B cell (primary cell): ENCODE measurements around the gene SLC25A26. TPM values are rescaled to one million over a fixed set of nuclear protein-coding genes. Genes with fewer than 3 reads are reported as not detected.

Source experiments
- ATAC-seq: fragments of 200-7000 bp; cut with Tn5 transposase; one replicate; pipeline ENCODE4 v1.10.0; 2021; ENCODE audit warnings: low read depth, mild to moderate bottlenecking, moderate number of reproducible peaks, moderate library complexity
- CTCF ChIA-PET: fragments of 350-600 bp; sonication (Branson Sonifier 250); formaldehyde crosslinking; loops from one replicate; lab custom pipeline; 2021; ENCODE audit warnings: antibody characterized with exemption, inconsistent platforms; lab: Charles Lee
- POLR2A ChIA-PET: fragments of 350-600 bp; sonication (Branson Sonifier 250); formaldehyde crosslinking; loops from one replicate; lab custom pipeline; 2021; ENCODE audit warnings: antibody characterized with exemption; lab: Charles Lee
- DNase-seq: peaks from one replicate; pipeline ENCODE4 v3.0.0; 2013
- H2AFZ ChIP-seq: 2 replicates; pipeline ENCODE4 v1.6.1; 2012; ENCODE audit warnings: mild to moderate bottlenecking, low read depth, low read length; ENCODE audit not compliant: insufficient read depth, poor library complexity, severe bottlenecking
- H3K27ac ChIP-seq, 2 donors: 1 replicate in 1 of 2; 2 replicates in 1 of 2; pipeline ENCODE4 v1.5.1; 2012 to 2013; ENCODE audit warnings: low read length in 2 of 2, mild to moderate bottlenecking in 2 of 2, moderate library complexity in 1 of 2
- H3K27me3 ChIP-seq, 4 experiments: fragments of 200-600 bp in 1 of 4; sonication (generic) in 1 of 4; replicated peaks in 1 of 4; 1 replicate in 2 of 4; 2 replicates in 2 of 4; pipeline versions ENCODE4 v1.6.1 to v1.7.0; 2013 to 2016; ENCODE audit warnings: low read length in 3 of 4, mild to moderate bottlenecking in 2 of 4, mixed read lengths in 1 of 4, moderate library complexity in 1 of 4; ENCODE audit not compliant: insufficient read depth in 4 of 4, control insufficient read depth in 3 of 4; ENCODE audit errors: control extremely low read depth in 1 of 4
- H3K36me3 ChIP-seq, 2 experiments: replicated peaks in 1 of 2; 1 replicate in 1 of 2; 2 replicates in 1 of 2; pipeline versions ENCODE4 v1.6.1 to v1.7.1; 2013; ENCODE audit warnings: low read length in 1 of 2; ENCODE audit not compliant: insufficient read depth in 2 of 2, control insufficient read depth in 1 of 2; ENCODE audit errors: control extremely low read depth in 1 of 2, extremely low read depth in 1 of 2
- H3K4me1 ChIP-seq, 2 donors: fragments of 200-600 bp in 1 of 2; sonication (generic) in 1 of 2; 1 replicate in 1 of 2; 2 replicates in 1 of 2; pipeline versions ENCODE4 v1.5.1 to v1.6.1; 2013 to 2017; ENCODE audit warnings: low read length in 2 of 2; ENCODE audit not compliant: control insufficient read depth in 2 of 2, insufficient read depth in 2 of 2
- H3K4me2 ChIP-seq: replicated peaks from 2 replicates; pipeline ENCODE3; 2012; ENCODE audit warnings: mild to moderate bottlenecking, low read depth, low read length; ENCODE audit not compliant: poor library complexity, severe bottlenecking
- H3K4me3 ChIP-seq, 5 experiments: fragments of 200-600 bp in 1 of 5; sonication (generic) in 1 of 5; 1 replicate in 3 of 5; 2 replicates in 2 of 5; pipeline versions ENCODE4 v1.5.1 to v1.7.0; 2011 to 2016; ENCODE audit warnings: low read length in 4 of 5, mild to moderate bottlenecking in 4 of 5, low read depth in 2 of 5, control low read depth in 1 of 5, moderate library complexity in 1 of 5; ENCODE audit not compliant: insufficient read depth in 1 of 5; ENCODE audit errors: control extremely low read depth in 1 of 5, extremely low read depth in 1 of 5
- H3K79me2 ChIP-seq: fragments of 200-600 bp; sonication (generic); one replicate; pipeline ENCODE4 v1.6.0; 2016; ENCODE audit warnings: low read length; ENCODE audit not compliant: control insufficient read depth, insufficient read depth
- H3K9ac ChIP-seq: fragments of 200-600 bp; sonication (generic); 2 replicates; pipeline ENCODE4 v1.6.1; 2017; ENCODE audit warnings: mild to moderate bottlenecking, low read length, moderate library complexity
- H3K9me3 ChIP-seq, 3 donors: one replicate each; pipeline versions ENCODE4 v1.6.1 to v1.7.1; 2013; ENCODE audit warnings: low read length in 2 of 3; ENCODE audit not compliant: control insufficient read depth in 2 of 3, insufficient read depth in 1 of 3; ENCODE audit errors: control extremely low read depth in 1 of 3
- H4K20me1 ChIP-seq: 2 replicates; pipeline ENCODE4 v1.6.0; 2012; ENCODE audit warnings: mild to moderate bottlenecking, low read length; ENCODE audit not compliant: insufficient read depth, control insufficient read depth, poor library complexity, severe bottlenecking
- H3K27ac Mint-ChIP-seq: one replicate; pipeline ENCODE4 v1.8.0; 2021; ENCODE audit warnings: mixed read lengths
- H3K27me3 Mint-ChIP-seq: one replicate; pipeline ENCODE4 v1.8.0; 2021; ENCODE audit warnings: mixed read lengths
- H3K4me1 Mint-ChIP-seq: one replicate; pipeline ENCODE4 v1.8.0; 2021; ENCODE audit warnings: mixed read lengths
- H3K4me3 Mint-ChIP-seq: one replicate; pipeline ENCODE4 v1.8.0; 2021; ENCODE audit warnings: mixed read lengths
- H3K9me3 Mint-ChIP-seq: one replicate; pipeline ENCODE4 v1.8.0; 2022; ENCODE audit warnings: mixed read lengths; ENCODE audit not compliant: insufficient read depth
- CTCF ChIP-seq: fragments of 200-600 bp; IDR thresholded peaks from one replicate; pipeline ENCODE4 v1.8.0; 2022; ENCODE audit warnings: antibody characterized with exemption, mild to moderate bottlenecking
- EZH2 ChIP-seq: IDR thresholded peaks from 2 replicates; pipeline ENCODE4 v1.6.1; 2012; ENCODE audit warnings: borderline replicate concordance, low read depth, mild to moderate bottlenecking, moderate library complexity, low read length; ENCODE audit not compliant: insufficient read depth, poor library complexity, severe bottlenecking
- WGBS: methylation state at CpG from one replicate; pipeline ENCODE4 v1.1.5; 2013; ENCODE audit warnings: missing lambda C conversion rate; ENCODE audit not compliant: insufficient coverage; 5-methylcytosine and 5-hydroxymethylcytosine counted together
- intact Hi-C: fragments of 100-400 bp; cut with micrococcal nuclease; formaldehyde crosslinking; loops from one replicate; pipeline ENCODE4 v1.10.0; 2022
- polyA plus RNA-seq: library from polyadenylated mRNA; depleted of rRNA; stranded (reverse); fragments of >200 nt; gene quantifications from 2 replicates; pipeline ENCODE4 v1.2.3, GENCODE V29; 2012
- total RNA-seq, 2 donors: library from RNA; stranded (reverse); fragments of 120-200 nt in 1 of 2; gene quantifications; 1 replicate in 1 of 2; 2 replicates in 1 of 2; pipeline versions ENCODE4 v1.2.3 to v1.2.4, GENCODE V29; 2013 to 2022

The SLC25A26 gene
- total and polyA plus RNA-seq, 2 donors (not counting 1 experiment from before 2014, with no cell fraction given): 22.3 to 23.8 TPM

GRCh38 chr3:66203275-66203674 is 17.5 kb upstream of the SLC25A26 start:
- H3K9ac ChIP-seq: no peak overlapping the region
- no peaks in the 10 kb centered on the region for H3K4me1 ChIP-seq
- no peak overlapping the region for H3K4me3 ChIP-seq
- H3K4me2 ChIP-seq: no peak overlapping the region
- H3K9me3 ChIP-seq: no peaks in the 10 kb centered on the region
- no CpG with 5 or more reads among the region's 2 CpGs for WGBS
- H4K20me1 ChIP-seq: no peaks in the 10 kb centered on the region
- H3K9me3 Mint-ChIP-seq: no peaks in the 10 kb centered on the region
- intact Hi-C loops: no loop called here
- TF ChIP-seq CTCF: no peak
- no peak for TF ChIP-seq EZH2
- H3K27me3 Mint-ChIP-seq: peaks cover 38% of the 10 kb centered on the region
- H2AFZ ChIP-seq: no peak overlapping the region
- ChIA-PET CTCF (no interaction called here), POLR2A (no interaction called here)
- no peak overlapping the region for H3K27ac Mint-ChIP-seq
- H3K36me3 ChIP-seq: no peaks in the 10 kb centered on the region
- DNase-seq: no peak
- H3K4me1 Mint-ChIP-seq: no peaks in the 10 kb centered on the region
- no peak overlapping the region for H3K4me3 Mint-ChIP-seq
- no peak for ATAC-seq
- H3K27me3 ChIP-seq: peaks cover 0 to 4% (median 0%) of the 10 kb centered on the region in 4 experiments
- no peak overlapping the region for H3K27ac ChIP-seq
- no peaks in the 10 kb centered on the region for H3K79me2 ChIP-seq

DNA sequence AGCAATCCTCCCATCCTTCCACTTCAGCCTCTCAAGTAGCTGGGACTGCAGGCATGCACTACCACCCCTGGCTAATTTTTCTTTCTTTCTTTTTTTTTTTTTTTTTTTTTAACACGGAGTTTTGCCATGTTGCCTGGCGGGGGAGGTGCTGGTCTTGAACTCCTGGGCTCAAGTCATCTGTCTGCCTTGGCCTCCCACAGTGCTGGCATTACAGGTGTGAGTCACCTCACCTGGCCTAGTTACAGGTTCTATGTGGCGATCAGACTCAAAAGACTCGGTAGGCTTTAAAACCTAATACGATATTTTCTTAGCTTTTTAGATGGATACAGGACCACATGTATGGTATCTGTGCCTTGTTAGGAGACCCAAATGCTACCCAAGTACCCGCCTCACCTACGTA is 14.0 kb upstream of the SLC25A26 start:
- POLR2A ChIA-PET: no interaction called here
- peaks cover 0 to 4% (median 0%) of the 10 kb centered on the region in 4 experiments for H3K27me3 ChIP-seq
- peaks cover 20% of the 10 kb centered on the region for H3K27me3 Mint-ChIP-seq
- H3K79me2 ChIP-seq: no peaks in the 10 kb centered on the region
- H3K9ac ChIP-seq: no peak overlapping the region
- H3K36me3 ChIP-seq: no peaks in the 10 kb centered on the region
- no peak overlapping the region for H2AFZ ChIP-seq
- no peak overlapping the region for H3K4me2 ChIP-seq
- no peak overlapping the region for H3K27ac ChIP-seq
- ATAC-seq: no peak
- no peak overlapping the region for H3K4me3 ChIP-seq
- DNase-seq: no peak
- intact Hi-C loops: no loop called here
- H3K9me3 ChIP-seq: no peaks in the 10 kb centered on the region
- no peak for TF ChIP-seq CTCF
- no peak for TF ChIP-seq EZH2
- 87% methylated on average over 7 of the region's 7 CpGs for WGBS
- no peaks in the 10 kb centered on the region for H3K4me1 Mint-ChIP-seq
- CTCF ChIA-PET: interaction anchor here (1.9 kb wide), 1 partner anchor 47 kb away, joined by 4 read pairs; no protein-coding TSS in a partner anchor
- no peak overlapping the region for H3K4me3 Mint-ChIP-seq
- H3K9me3 Mint-ChIP-seq: no peaks in the 10 kb centered on the region
- H3K27ac Mint-ChIP-seq: no peak overlapping the region
- H4K20me1 ChIP-seq: no peaks in the 10 kb centered on the region
- H3K4me1 ChIP-seq: no peaks in the 10 kb centered on the region
